Right forelimb (tissue), 1 donor: ENCODE results near the gene RND2.

Experiments used
- DNase-seq: peaks from one replicate; pipeline ENCODE4 v3.0.0-alpha.2; 2018

Gene RND2

DNA sequence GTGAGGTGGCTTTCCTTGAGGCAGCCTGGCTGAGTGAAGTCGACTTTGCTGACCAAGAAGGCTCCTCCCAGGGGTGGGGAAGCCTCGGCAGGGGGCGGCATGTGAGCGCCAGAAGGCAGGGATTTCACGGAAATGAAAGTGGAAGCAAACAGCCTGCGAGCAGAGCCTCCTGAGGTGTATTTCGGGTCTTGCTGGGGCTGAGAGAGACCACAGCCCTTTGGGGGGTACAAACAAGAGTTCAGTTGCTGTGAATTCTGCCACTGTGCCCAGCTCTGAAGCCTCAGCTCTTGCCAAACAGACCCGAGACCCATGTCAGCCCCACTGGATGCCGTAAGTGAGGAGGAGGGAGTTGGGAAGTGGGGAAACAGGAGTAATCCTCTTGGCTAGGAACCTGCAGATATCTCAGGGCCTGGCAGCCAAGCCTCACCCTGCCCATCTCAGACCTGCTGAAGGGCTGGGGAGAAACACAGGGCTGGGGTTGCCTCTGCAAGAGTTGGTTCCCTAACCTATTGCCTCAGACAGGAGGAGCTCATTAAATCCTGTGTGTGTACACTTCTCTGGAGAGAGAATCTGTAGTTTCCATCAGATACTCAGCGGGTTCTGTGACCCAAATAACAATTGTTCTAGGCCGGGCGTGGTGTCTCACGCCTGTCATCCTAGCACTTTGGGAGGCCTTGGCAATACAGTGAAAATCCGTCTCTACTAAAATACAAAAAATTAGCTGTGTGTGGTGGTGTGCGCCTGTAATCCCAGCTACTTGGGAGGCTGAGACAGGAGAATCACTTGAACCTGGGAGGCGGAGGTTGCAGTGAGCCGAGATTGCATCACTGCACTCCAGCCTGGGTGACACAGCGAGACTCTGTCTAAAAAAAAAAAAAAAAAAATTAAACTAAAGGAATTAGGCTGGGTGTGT lies 18.1 kb upstream of the RND2 start, which contains the start of gene IFI35:
Gene IFI35, plus strand, starts transcription at position 146 of the 913 bp plus-strand sequence. Its CDS starts 164 bp downstream, at position 310.
- DNase-seq = peak; percentile 86

DNA sequence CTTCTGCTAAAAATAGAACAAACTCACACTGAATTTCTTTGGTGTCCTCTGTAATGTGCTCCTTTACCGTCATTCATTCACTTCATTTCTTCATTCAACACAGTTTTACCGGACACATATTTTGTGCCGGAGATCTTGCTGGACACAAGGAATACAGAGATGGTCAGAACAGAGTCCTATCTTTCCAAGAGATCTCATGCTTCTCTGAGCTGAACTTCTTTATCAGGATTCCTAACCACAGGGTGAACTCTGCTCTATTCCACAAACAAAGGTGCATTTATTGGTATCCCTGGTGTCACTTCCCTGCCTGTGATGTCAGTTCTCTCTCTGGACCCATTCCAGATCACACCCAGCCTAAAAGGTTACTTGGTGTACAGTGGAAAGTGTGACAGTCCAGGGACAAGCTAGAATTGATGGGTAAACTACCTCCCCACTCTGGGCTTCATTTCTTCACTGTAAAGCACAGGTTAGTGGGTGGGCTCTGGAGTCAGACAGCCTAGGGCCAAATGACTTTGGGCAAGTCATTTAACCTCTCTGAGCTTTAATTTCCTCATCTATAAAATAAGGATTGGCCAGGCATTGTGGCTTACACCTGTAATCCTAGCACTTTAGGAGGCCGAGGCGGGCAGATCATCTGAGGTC lies 14.2 kb upstream of the RND2 start:
- DNase-seq = no peak

DNA sequence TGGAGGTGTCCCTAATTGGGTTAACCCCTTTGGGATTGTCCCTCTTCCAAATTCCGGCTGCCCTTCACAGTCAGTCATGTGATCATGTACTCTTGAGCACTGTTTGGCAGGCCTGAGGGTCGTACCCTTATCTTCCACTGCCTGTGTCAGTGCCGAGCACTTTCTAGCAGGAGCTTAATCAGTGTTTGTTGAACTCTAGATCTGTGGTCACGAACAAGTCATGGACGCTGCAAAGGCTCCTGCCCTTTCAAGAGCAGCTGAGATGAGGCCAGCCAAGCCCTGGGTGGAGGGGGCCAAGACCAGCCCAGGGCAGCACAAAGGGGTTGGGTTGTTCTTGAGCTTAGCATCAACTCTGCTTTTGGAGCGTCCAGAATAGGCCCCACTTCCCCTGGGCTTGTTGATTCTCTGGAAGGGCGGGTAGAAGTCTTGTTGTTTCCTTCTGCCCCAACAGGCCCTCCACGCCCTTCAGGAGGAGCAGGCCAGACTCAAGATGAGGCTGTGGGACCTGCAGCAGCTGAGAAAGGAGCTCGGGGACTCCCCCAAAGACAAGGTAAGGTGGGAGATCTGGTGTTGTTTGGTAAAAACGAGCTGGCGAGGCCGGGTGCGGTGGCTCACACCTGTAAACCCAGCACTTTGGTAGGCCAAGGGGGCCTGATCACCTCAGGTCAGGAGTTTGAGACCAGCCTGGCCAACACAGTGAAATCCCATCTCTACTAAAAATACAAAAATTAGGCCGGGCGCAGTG lies 13.1 kb upstream of the RND2 start:
- DNase-seq = no peak

DNA sequence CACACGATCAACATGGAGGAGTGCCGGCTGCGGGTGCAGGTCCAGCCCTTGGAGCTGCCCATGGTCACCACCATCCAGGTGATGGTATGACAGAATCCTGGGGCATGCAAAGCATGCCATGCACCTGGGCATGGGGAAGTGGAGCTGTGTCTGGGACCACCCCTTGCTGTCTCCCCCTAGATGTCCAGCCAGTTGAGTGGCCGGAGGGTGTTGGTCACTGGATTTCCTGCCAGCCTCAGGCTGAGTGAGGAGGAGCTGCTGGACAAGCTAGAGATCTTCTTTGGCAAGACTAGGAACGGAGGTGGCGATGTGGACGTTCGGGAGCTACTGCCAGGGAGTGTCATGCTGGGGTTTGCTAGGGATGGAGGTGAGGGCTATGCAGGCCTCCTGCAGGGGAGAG lies 11.7 kb upstream of the RND2 start:
- DNase-seq = no peak

DNA sequence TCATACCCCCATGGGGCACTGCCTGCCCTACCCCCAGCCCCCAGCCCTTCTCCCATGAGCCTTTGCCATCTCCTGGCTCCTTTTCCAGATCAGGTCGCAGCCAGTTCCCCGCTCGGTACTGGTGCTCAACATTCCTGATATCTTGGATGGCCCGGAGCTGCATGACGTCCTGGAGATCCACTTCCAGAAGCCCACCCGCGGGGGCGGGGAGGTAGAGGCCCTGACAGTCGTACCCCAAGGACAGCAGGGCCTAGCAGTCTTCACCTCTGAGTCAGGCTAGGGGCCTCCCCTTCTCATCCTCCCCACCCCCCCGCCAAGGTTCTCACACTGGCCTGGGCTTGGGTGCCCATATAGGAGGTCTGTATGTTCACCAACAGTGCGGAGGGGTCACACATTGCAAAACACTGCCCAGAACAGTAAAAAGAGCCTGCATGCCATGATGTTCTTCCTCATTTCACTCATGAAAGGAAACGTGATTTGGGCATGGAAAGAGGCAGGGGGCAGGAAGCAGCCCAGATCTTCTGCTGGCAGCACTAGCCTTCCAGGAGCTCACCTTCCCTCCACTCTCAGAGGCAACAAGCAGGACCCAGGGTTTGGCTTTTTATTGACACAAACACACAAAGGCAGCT lies 10.9 kb upstream of the RND2 start:
- DNase-seq = no peak

DNA sequence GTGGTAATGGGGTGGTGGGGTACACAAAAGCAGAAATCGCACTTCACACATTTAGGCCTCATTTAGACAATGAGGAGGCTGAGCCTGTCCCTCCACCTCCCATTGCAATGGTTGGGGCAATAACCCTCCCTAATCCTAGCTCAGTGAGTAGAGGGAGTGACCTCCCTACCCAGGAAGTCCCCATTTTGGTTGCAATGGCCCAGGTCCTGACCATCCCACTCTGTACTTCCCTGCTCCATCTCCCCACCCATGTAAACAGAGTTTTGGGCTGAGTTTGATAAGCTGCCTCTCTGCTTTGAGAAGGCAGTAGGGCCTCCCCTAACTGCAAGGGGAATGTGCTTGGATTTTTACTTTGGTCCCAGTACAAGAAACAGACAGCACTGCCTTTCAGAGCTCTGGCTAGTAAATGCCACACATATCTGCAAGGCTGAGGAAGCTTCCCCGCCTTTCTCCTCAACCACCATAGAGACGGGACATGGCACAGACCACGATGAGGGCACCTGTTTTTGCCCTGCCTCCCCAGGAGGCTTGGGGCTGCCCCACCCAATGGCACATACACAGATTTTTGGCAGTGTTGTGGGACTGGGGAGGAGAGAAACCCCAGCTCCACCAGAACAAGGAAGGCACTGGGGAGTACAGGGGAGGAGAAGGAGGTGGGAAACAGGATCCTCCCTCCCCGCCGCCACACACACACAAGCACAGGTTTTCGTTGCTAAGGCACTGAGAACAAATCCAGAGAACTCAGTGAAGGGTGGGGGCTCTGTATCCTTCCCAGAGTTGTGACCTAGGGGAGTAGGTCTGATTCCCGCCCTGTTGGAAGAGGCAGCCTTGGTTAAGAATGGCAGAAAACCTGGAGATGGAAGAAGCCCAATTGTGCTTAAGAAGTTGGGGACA lies 10.1 kb upstream of the RND2 start:
- no peak for DNase-seq

DNA sequence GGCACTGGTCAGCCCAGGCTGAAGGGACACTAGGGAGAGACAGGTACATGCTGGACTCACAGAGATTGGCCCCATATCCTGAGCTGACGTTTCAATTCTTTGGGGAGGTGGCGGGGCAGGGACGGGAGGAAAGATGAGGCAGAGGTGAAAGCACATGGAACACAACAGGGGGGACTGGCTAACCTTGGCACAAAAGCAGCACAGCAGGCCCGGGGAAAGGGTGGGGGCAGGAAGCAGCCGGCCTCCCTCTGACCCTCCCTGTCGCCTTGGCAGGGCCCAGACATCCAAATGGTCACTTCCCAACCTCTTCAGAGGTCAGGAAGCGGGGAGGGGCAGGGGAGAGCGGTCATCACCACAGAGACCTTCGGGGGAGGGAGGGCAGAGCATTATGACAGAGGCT lies 9.5 kb upstream of the RND2 start:
- no peak for DNase-seq

DNA sequence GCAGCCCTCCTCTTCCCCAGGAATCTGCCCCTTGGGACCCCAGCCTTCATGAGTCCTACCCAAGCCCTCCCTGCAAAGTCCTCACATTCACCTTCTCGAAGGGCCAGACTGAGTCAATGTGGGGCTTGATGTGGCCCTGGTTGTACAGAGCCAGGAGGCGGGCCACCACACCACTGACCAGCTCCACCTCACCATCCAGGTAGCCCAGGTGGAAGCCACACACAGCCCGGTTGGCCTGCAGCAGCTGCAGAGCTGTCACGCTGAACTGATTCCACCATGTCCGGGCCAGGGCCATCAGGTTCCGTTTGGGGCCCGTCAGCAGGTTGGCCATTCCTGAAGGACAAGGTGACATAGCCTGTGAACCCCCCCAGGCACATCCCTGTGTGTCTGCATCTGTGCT lies 8.8 kb upstream of the RND2 start:
- DNase-seq = no peak

DNA sequence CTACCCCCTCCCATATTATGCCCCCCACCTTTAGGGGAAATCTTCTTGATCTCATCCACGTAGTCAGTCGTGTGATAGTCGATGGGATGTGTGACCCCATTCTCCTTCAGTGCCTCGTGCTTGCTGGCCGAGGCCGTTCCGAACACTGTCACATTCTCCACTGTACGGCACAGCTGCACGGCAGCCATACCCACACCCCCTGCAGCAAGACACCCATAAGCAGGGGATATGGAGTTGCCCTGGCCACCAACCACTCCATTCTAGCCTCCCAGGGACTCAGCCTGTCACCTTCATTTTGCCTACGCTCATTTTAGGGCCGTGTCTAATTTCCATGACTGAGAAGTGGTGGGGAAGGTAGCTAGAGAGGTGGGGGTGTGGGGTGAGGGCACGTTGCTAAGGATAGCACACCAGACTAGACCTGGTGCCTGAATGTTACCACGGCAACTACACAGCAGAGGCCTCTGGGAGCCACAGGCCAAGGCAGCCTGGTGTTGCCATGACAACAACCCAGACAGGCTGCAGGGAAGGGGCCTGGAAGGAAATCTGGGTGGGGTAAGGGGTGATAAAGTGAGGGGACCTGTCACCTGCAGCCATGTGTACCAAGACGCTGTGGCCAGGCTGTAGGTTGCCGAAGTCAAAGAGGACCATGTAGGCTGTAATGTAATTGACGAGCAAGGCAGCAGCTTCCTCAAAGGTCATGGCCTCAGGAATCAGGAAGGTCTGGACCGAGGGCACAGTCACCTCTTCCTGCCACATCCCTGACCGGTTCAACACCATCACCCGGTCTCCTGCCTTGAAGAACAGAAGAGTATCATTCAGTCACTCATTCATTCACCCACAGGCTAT lies 6.8 kb upstream of the RND2 start:
- DNase-seq = no peak

DNA sequence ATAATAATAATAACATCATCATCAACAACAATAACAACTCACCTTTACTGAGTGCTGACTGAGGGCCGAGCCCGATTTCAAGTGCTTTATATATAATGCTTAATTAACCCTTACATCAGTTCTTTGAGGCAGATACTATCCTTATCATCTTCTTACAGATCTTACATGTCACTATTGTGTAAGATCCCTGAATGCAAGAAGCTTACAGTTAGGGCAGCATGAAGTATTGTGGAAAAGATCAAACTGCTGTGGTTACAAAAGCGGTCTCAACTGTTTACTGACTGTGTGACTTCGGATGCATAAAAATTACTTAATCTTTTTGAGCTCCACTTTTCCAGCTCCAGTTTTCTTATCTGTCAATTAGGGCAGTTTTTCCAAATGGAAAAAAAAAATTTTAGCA lies 6.1 kb upstream of the RND2 start:
- DNase-seq = no peak

DNA sequence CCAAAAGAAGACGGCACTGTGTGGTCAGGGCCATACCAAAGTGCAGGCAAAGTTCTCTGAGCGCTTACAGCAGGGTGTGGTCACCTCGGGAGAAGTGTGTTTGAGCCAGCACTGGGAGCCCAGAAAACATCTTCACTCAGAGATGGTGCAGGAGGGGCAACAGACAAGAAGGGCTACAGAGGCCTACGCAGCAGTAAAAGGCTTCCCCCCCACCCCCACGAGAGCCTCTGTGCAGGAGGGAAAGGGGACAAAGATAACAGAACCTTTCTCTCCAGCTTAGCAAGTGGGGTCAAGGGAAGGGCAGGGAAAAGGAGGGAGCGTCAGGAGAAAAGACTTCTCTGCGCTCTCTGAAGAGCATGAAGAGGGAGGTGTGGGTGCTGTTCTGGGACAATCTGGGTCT lies 5.6 kb upstream of the RND2 start:
- no peak for DNase-seq

DNA sequence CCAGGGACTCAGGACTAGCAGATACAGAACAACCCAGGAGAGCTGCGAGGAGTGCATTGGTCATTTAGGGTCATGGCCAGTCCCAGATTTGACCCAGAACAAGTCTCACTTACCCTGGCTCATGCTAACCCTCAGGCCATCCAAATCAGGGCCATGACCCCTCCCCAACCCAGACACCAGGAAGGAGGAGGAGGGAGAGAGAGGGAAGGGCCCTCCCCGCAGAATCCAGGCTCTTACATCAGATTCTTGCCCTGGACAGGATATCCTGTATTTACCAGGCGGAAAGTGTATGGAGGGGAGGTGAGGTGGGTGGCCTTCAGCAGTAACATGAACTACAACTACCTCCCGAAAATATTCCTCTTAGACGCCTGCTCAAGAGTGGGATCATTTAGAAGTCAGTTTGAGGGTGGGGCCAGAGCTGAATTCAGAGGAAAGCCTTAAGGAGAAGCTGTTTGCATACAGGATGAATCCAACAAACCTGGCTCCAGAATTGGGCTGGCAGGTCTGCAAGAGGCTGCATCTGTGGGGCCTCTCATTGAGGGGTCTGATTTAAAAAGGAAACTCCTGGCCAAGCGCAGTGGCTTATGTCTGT lies 4.9 kb upstream of the RND2 start:
- no peak for DNase-seq

DNA sequence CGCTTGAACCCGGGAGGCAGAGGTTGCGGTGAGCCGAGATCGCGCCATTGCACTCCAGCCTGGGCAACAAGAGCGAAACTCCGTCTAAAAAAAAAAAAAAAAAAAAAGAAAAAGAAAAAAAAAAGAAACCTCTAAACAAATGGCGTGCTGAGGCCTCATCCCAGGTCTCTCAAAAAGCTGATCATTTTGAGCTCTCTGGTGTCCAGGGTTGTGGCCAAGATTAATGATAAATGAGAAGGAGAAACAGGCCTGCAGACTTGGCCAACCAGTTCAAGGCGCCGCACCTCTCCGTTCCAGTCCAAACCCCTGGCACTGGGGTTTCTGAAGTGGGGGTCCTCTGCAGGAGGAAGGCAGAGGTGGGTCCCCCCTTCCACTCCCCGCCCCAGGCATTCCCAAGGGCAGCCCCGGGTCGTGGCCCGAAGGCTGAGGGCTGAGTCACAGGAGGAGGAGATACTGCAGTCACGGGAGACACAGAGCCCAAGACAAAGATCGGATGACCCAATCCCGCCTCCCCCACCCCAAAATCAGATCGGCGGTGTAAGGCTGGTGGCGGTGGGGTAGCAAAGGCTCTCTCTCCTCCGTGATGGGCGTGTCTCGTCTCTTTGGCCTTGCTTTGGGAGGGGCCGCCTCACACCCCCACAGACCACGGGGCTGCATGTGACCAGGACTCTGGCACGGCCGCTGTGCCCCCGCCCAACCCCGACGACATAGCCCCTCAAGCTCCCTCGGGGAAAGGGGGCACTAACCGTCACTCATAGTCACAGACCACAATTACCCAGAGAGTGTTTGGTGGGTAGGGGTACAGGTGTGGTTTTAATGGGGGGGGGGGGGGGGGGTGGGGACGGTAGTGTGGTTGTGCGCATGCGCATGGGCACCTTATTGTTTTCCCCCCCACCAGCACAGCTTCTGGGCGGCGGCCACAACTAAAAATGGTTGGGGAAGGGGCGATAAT lies 4.0 kb upstream of the RND2 start:
- DNase-seq = peak; percentile 74

DNA sequence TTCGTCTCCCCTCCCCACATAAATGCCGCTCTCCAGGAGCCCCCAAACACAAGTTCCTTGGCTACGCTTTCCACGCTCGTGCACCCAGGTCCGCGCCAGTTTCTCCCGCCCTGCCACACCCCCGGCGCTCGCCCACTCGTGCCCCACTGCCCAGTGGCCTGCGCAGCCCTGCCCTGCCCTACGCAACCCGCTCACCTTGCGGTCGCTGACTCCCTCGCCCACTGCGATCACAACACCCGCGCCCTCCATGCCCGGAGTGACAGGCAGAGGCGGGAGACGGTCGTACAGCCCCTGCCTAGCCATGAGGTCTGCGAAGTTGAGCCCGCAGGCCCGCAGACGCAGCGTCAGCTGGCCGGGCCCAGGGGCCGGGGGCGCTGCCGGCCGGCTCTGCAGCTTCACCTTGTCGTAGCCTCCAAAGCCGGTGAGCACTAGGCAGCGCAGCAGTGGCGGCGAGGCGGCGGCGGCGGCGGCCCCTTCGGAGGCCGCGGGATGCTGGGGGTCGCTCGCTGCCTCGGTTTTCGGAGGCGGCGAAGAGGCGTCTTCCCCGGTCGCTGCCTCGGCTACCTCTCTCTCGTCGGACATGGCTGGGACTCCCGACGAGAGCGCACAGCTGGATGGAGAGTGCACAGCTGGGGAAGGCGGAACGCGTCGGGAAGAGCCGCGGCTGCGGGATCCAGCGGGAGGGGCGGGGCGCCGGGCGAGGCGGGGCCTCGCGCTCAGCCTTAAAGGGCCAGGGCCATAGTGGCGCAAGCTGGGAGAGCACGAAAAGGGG lies 3.1 kb upstream of the RND2 start, which contains the start of gene VAT1:
Gene VAT1, minus strand, starts transcription at position 645 of the 772 bp plus-strand sequence. Its CDS starts 63 bp downstream, at position 582.
- DNase-seq = peak; percentile 88

DNA sequence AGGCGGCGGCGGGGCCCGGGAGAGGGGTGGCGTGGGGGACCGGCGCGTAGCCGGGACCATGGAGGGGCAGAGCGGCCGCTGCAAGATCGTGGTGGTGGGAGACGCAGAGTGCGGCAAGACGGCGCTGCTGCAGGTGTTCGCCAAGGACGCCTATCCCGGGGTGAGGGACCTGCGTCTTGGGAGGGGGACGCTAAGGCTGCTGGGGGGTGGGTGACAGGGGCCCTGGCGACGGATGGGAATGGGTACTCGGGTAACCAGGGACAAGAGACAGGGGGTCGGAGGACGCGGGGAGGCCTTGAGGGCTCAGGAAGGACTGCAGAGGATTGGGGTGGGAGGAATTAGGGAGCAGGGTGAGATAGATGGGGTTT lies 243 bp downstream of the RND2 start:
- no peak for DNase-seq

DNA sequence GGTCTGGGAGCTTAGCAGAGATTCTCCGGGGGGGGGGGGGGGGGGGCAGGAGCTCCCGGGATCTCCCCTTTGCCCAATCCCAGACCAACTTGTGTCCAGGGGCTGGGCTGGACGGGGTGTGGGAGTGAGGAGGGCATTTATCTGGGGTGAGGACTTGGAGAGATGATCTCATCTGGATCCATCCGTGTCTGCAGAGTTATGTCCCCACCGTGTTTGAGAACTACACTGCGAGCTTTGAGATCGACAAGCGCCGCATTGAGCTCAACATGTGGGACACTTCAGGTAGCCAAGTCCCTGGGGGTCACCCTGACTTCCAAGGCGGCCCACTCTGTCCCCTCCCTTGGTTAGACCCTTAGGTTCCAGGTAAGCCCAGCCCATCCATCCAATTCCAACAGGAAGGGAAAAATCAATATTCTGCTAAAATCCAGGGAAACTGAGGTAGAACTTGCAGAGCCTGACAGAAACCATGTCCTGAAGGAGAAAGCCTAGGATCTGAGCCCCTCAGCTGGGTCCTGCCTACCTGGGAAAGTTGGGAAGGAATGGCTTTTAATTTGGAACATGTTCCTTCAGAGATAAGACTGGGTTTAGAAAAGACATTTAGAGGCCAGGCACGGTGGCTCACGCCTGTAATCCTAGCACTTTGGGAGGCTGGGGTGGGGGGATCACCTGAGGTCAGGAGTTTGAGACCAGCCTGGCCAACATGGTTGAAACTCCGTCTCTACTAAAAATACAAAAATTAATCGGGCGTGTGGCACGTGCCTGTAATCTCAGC lies 921 bp downstream of the RND2 start:
- no peak for DNase-seq

DNA sequence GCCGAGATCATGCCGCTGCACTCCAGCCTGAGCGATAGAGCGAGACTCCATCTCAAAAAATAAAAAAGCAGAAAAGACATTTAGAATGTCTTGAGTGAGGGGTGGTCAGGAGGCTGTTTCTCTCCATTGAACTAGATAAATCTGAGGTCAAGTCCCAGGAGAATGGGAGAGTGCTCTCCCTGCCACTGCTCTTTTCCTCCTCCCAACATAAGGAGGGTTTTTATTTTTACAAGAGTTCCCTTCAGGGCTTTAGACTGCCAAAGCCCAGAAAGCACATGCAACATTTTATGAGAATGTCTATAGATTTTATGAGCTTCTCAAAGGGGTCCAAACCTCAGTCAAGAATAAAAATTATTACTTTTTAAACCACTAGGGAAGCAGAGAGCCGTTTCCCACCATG lies 1.6 kb downstream of the RND2 start:
- no peak for DNase-seq
